Measurements from ENCODE around the gene ABLIM2.

The ABLIM2 gene

DNA sequence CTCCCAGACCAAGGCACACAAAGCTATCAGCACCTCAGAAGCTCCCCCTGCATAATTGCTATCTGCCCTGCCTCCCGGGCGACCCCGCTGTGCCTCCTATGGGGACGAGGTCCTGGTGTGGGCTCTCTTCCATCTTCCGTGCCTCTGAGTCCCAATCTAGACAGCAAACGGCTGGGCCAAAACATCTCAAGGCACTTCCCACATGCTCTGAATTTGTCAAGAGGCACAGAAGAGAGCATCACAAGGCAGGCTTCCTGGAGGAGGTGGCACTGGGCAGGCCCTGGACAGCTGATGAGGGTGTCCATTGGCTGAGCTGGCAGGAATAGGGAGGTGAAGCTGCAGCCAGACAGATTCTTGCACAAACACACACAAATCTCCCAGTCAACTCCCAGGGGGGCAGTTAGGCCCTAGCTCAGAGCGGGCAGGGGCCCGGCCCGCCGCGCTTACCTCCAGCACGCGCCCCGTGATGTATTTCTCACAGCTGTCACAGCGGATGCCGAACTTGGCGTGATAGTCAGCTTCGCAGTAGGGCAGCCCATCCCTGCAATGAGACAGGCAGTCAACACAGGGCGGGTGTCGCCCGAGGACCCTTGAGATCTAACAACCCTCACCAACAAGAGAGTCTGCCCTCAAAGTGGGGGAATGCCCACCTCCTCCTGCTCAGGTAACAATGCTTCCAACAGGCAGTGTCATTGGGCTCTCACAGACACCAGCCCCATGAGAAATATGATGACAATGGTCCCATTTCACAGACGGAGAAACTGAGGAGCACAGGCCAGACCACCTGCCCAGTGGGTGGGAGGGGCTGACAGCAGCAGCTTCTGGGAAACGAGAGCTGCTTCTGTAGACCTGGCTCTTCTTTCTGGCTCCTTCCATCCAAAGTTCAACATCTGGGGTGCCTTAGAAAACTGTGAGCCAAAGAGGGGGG lies 81.2 kb downstream of the ABLIM2 start:
- Histone ChIP-seq H3K9ac (ENCODE audit: low read depth in 1 of 2, low read length in 2 of 2) (no peak overlapping the region), H3K27ac (ENCODE audit: low read depth in 2 of 2, low read length in 2 of 2) (no peak overlapping the region), H3K27me3 (ENCODE audit: control insufficient read depth in 2 of 2, insufficient read depth in 2 of 2, low read length in 2 of 2) (no peaks in the 10 kb centered on the region), H3K36me3 (ENCODE audit: control insufficient read depth in 2 of 2, insufficient read depth in 2 of 2, low read length in 2 of 2) (no peaks in the 10 kb centered on the region), H3K4me1 (ENCODE audit: control insufficient read depth in 2 of 2, insufficient read depth in 2 of 2, low read length in 2 of 2) (peaks cover 6 to 13% of the 10 kb centered on the region in 2 donors), H3K9me3 (ENCODE audit: control insufficient read depth in 2 of 2, low read length in 2 of 2) (no peaks in the 10 kb centered on the region), H3K4me3 (ENCODE audit: low read length in 2 of 2) (no peak overlapping the region)

DNA sequence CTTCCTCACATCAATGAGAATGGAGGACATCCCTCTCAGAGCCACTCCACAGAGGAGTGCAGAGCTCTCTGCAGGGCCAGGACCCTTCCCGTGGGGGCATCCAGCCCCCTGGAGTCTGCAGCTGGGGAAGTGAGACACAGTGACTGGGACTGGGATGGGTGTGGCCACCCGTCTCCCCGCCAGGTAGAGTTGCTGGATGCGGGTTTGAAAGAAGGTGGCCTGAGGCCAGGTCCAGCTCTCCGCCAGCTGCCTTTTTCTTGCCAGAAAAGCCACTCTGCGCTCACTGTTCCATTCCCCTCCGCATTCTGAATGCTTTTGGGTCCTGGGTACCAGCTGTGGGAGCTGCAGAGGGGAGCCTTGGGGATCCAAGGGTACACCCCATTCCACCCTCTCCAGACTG lies 82.6 kb downstream of the ABLIM2 start:
- Histone ChIP-seq H3K4me3 (ENCODE audit: low read length in 2 of 2) (no peak overlapping the region), H3K9me3 (ENCODE audit: control insufficient read depth in 2 of 2, low read length in 2 of 2) (no peaks in the 10 kb centered on the region), H3K27me3 (ENCODE audit: control insufficient read depth in 2 of 2, insufficient read depth in 2 of 2, low read length in 2 of 2) (no peaks in the 10 kb centered on the region), H3K4me1 (ENCODE audit: control insufficient read depth in 2 of 2, insufficient read depth in 2 of 2, low read length in 2 of 2) (peaks cover 6 to 13% of the 10 kb centered on the region in 2 donors), H3K9ac (ENCODE audit: low read depth in 1 of 2, low read length in 2 of 2) (no peak overlapping the region), H3K27ac (ENCODE audit: low read depth in 2 of 2, low read length in 2 of 2) (no peak overlapping the region), H3K36me3 (ENCODE audit: control insufficient read depth in 2 of 2, insufficient read depth in 2 of 2, low read length in 2 of 2) (no peaks in the 10 kb centered on the region)

DNA sequence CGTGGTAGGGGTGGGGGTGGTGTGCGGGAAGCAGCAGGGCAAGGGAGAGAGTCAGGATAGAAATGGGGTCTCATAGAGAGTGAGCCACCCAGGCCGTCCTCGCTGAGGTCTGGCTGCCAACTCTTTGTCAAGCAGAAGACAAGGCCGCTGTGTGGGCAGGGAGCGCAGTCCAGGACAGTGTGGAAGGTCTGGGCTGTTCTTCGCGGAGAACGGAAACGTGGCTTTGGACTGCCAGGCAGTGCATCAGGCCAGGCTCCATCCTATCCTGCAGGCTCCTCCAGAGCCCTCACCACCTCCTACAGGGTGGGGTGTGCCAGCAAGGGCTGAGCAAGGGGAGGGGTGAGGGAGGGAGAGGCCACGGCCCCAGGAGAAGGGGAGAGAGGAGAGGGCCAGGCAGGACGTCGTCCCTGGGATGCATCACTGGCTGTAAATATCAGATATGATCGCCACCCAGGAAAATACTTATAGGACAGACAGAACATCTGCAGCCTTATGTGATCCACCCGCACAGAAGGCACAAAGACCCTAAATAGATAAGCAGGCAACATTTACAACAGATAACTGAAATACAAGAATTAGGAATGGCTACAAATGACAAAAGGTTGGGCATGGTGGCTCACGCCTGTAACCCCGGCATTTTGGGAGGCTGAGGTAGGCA lies 85.3 kb downstream of the ABLIM2 start:
- H3K27me3 ChIP-seq (ENCODE audit: control insufficient read depth in 2 of 2, insufficient read depth in 2 of 2, low read length in 2 of 2), result no peaks in the 10 kb centered on the region

DNA sequence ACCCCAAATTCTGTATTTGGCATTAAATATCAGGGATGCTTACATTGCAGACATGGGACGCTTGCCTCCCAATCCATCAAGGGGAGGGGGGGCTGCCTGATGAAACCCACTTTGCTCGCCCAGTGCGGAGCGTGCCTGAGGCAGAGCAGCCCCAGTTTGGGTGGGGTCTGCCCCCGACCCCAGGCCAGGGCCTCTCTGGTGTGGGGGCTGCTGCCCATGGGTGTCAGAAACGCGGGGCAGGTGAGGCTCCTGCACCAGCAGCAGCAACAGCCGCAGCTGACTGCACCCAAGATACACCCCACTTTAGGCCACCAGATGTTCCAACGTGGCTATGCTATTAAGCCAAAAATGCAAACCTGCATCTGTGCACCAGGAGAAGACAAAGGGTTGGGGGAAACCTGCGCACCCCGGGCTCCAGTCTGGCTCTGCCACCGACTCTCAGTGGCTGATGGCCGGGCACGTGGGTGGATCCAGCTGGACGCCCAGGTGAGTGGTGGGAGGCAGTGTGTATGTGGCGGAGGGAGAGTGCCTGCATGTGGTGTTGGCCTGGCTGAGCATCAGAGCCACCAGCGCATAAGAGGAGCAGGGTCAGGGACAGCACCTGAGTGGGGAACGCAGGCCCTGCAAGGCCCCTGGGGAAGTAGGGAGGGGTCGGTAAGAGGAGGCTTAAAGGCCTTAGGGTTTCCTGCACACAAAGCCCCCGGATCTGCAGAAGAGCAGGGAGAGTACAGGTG lies 86.2 kb downstream of the ABLIM2 start:
- Histone ChIP-seq H3K4me3 (ENCODE audit: low read length in 2 of 2) (no peak overlapping the region), H3K36me3 (ENCODE audit: control insufficient read depth in 2 of 2, insufficient read depth in 2 of 2, low read length in 2 of 2) (no peaks in the 10 kb centered on the region), H3K9me3 (ENCODE audit: control insufficient read depth in 2 of 2, low read length in 2 of 2) (no peaks in the 10 kb centered on the region), H3K9ac (ENCODE audit: low read depth in 1 of 2, low read length in 2 of 2) (no peak overlapping the region), H3K27ac (ENCODE audit: low read depth in 2 of 2, low read length in 2 of 2) (no peak overlapping the region), H3K27me3 (ENCODE audit: control insufficient read depth in 2 of 2, insufficient read depth in 2 of 2, low read length in 2 of 2) (no peaks in the 10 kb centered on the region), H3K4me1 (ENCODE audit: control insufficient read depth in 2 of 2, insufficient read depth in 2 of 2, low read length in 2 of 2) (no peaks in the 10 kb centered on the region)

More for the DNA sequence above, 85.3 kb downstream of the ABLIM2 start:
- Histone ChIP-seq H3K9ac (ENCODE audit: low read depth in 1 of 2, low read length in 2 of 2) (no peak overlapping the region), H3K4me1 (ENCODE audit: control insufficient read depth in 2 of 2, insufficient read depth in 2 of 2, low read length in 2 of 2) (no peaks in the 10 kb centered on the region), H3K27ac (ENCODE audit: low read depth in 2 of 2, low read length in 2 of 2) (no peak overlapping the region), H3K4me3 (ENCODE audit: low read length in 2 of 2) (no peak overlapping the region), H3K36me3 (ENCODE audit: control insufficient read depth in 2 of 2, insufficient read depth in 2 of 2, low read length in 2 of 2) (no peaks in the 10 kb centered on the region), H3K9me3 (ENCODE audit: control insufficient read depth in 2 of 2, low read length in 2 of 2) (no peaks in the 10 kb centered on the region)

DNA sequence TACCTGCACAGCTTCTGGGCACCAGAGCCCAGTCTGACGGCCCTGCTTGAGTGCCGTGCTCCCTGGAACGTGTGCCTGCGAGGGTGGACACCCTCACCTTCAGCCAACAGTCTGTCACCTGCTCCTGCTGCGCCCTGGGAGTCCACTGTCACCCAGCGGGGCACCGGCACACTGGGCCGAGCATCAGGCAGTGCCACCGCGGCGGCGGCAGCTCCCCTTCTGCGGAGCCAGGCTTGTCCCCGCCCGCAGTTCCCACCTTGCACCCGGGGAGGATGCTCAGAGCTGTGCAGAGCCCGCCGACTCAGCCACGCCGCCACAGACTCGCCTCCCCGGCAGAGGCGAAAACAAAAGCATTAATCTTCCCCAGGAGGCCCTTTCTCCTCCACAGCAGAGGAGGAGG lies 86.8 kb downstream of the ABLIM2 start:
- Histone ChIP-seq H3K9ac (ENCODE audit: low read depth in 1 of 2, low read length in 2 of 2) (no peak overlapping the region), H3K4me1 (ENCODE audit: control insufficient read depth in 2 of 2, insufficient read depth in 2 of 2, low read length in 2 of 2) (no peaks in the 10 kb centered on the region), H3K27me3 (ENCODE audit: control insufficient read depth in 2 of 2, insufficient read depth in 2 of 2, low read length in 2 of 2) (no peaks in the 10 kb centered on the region), H3K4me3 (ENCODE audit: low read length in 2 of 2) (no peak overlapping the region), H3K9me3 (ENCODE audit: control insufficient read depth in 2 of 2, low read length in 2 of 2) (peaks cover 0 to under 1% of the 10 kb centered on the region in 2 donors), H3K36me3 (ENCODE audit: control insufficient read depth in 2 of 2, insufficient read depth in 2 of 2, low read length in 2 of 2) (no peaks in the 10 kb centered on the region), H3K27ac (ENCODE audit: low read depth in 2 of 2, low read length in 2 of 2) (no peak overlapping the region)

GRCh38 chr4:8070736-8071718 lies 87.6 kb downstream of the ABLIM2 start:
- Histone ChIP-seq H3K9ac (ENCODE audit: low read depth in 1 of 2, low read length in 2 of 2) (no peak overlapping the region), H3K4me3 (ENCODE audit: low read length in 2 of 2) (no peak overlapping the region), H3K27ac (ENCODE audit: low read depth in 2 of 2, low read length in 2 of 2) (no peak overlapping the region)

GRCh38 chr4:8069102-8069752 lies 89.4 kb downstream of the ABLIM2 start:
- H3K9ac ChIP-seq (ENCODE audit: low read depth in 1 of 2, low read length in 2 of 2), result no peak overlapping the region
- no peaks in the 10 kb centered on the region for H3K36me3 ChIP-seq (ENCODE audit: control insufficient read depth in 2 of 2, insufficient read depth in 2 of 2, low read length in 2 of 2)
- H3K4me1 ChIP-seq (ENCODE audit: control insufficient read depth in 2 of 2, insufficient read depth in 2 of 2, low read length in 2 of 2), result no peaks in the 10 kb centered on the region
- H3K27me3 ChIP-seq (ENCODE audit: control insufficient read depth in 2 of 2, insufficient read depth in 2 of 2, low read length in 2 of 2), result no peaks in the 10 kb centered on the region
- H3K27ac ChIP-seq (ENCODE audit: low read depth in 2 of 2, low read length in 2 of 2), result no peak overlapping the region
- H3K4me3 ChIP-seq (ENCODE audit: low read length in 2 of 2), result no peak overlapping the region
- peaks cover 2 to 5% of the 10 kb centered on the region in 2 donors for H3K9me3 ChIP-seq (ENCODE audit: control insufficient read depth in 2 of 2, low read length in 2 of 2)

More at GRCh38 chr4:8070736-8071718, 87.6 kb downstream of the ABLIM2 start:
- Histone ChIP-seq H3K36me3 (ENCODE audit: control insufficient read depth in 2 of 2, insufficient read depth in 2 of 2, low read length in 2 of 2) (no peaks in the 10 kb centered on the region), H3K27me3 (ENCODE audit: control insufficient read depth in 2 of 2, insufficient read depth in 2 of 2, low read length in 2 of 2) (no peaks in the 10 kb centered on the region), H3K9me3 (ENCODE audit: control insufficient read depth in 2 of 2, low read length in 2 of 2) (peaks cover 0 to 2% of the 10 kb centered on the region in 2 donors), H3K4me1 (ENCODE audit: control insufficient read depth in 2 of 2, insufficient read depth in 2 of 2, low read length in 2 of 2) (no peaks in the 10 kb centered on the region)

- Histone ChIP-seq H3K36me3 (ENCODE audit: control insufficient read depth in 2 of 2, insufficient read depth in 2 of 2, low read length in 2 of 2) (no peaks in the 10 kb centered on the region), H3K27me3 (ENCODE audit: control insufficient read depth in 2 of 2, insufficient read depth in 2 of 2, low read length in 2 of 2) (no peaks in the 10 kb centered on the region), H3K4me3 (ENCODE audit: low read length in 2 of 2) (no peak overlapping the region), H3K27ac (ENCODE audit: low read depth in 2 of 2, low read length in 2 of 2) (no peak overlapping the region), H3K4me1 (ENCODE audit: control insufficient read depth in 2 of 2, insufficient read depth in 2 of 2, low read length in 2 of 2) (no peaks in the 10 kb centered on the region), H3K9ac (ENCODE audit: low read depth in 1 of 2, low read length in 2 of 2) (no peak overlapping the region), H3K9me3 (ENCODE audit: control insufficient read depth in 2 of 2, low read length in 2 of 2) (peaks cover 7 to 12% of the 10 kb centered on the region in 2 donors)
These were observed 90.4 kb downstream of the ABLIM2 start for GRCh38 chr4:8067945-8068896.

All from mucosa of rectum (tissue), 2 donors.